PC-3 (cell line): ENCODE measurements around the gene TMEM125.

Experiments used
- EZH2 ChIP-seq: fragments of 300-600 bp; sonication (generic); IDR thresholded peaks from one replicate; pipeline ENCODE4 v1.6.1; 2017; ENCODE audit warnings: antibody characterized with exemption, mild to moderate bottlenecking, low read length; ENCODE audit not compliant: unreplicated experiment
- EZH2phosphoT487 ChIP-seq: fragments of 300-600 bp; sonication (generic); IDR thresholded peaks from 2 replicates; pipeline ENCODE4 v1.6.1; 2018; ENCODE audit warnings: mild to moderate bottlenecking, antibody characterized with exemption, low read length, borderline replicate concordance
- TF ChIP-seq, protein P1 (sequence below): fragments of 300-600 bp; sonication (generic); conservative IDR thresholded peaks from 2 replicates; pipeline ENCODE4 v1.5.1; 2017; ENCODE audit warnings: antibody characterized with exemption, low read depth, mild to moderate bottlenecking, low read length

DNA sequence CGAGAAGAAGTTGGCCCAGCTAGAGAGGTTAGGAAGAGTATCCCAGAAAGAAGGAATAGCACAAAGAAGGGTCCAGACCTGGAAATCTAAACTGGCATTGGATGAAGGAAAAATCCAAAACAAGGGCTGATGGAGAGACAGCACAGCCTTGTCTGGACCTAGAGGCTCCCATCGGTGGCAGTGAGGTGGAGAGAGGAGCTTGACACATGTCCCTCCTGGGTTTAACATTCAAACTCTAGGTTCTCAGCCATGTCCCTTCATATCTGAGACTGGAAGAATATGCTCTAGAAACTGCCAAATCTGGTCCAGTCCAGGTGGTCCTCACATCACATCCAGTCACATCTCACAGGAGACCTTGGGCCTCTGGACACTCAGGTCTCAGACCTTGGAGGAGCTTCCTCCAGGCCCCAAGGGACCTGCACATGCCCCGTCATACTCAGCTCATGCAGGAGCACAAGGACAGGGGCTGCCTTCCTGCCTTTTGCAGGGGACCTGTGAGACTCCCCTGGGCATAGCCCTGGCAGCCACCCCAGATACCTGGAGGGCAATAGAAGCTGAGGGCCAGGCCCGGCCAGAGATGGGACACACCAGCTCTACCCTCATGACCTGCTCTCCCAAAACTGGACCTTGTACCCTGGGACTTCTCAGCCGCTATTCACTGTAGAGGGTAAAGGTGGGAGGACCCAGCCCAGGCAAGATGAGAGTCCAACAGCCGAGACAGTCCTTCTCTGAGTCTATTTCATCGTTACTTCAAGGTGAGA, 7.5 kb downstream of the TMEM125 start:
- TF ChIP-seq, protein P1, sequence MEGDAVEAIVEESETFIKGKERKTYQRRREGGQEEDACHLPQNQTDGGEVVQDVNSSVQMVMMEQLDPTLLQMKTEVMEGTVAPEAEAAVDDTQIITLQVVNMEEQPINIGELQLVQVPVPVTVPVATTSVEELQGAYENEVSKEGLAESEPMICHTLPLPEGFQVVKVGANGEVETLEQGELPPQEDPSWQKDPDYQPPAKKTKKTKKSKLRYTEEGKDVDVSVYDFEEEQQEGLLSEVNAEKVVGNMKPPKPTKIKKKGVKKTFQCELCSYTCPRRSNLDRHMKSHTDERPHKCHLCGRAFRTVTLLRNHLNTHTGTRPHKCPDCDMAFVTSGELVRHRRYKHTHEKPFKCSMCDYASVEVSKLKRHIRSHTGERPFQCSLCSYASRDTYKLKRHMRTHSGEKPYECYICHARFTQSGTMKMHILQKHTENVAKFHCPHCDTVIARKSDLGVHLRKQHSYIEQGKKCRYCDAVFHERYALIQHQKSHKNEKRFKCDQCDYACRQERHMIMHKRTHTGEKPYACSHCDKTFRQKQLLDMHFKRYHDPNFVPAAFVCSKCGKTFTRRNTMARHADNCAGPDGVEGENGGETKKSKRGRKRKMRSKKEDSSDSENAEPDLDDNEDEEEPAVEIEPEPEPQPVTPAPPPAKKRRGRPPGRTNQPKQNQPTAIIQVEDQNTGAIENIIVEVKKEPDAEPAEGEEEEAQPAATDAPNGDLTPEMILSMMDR: no peak
- TF ChIP-seq EZH2 (no peak), EZH2phosphoT487 (no peak)
